HG02623 (cell line): ENCODE data around the gene EIF2B5.
"Not testable (repeated sequence)": the region's sequence is repeated elsewhere in the genome, so short reads cannot be mapped to it uniquely, and the experiment has no call there.

Experiments
- ATAC-seq: cut with Tn5 transposase; IDR thresholded peaks from one replicate; pipeline ENCODE4 v1.9.1; 2021; ENCODE audit warnings: moderate library complexity; ENCODE audit not compliant: unreplicated experiment

Gene EIF2B5

DNA sequence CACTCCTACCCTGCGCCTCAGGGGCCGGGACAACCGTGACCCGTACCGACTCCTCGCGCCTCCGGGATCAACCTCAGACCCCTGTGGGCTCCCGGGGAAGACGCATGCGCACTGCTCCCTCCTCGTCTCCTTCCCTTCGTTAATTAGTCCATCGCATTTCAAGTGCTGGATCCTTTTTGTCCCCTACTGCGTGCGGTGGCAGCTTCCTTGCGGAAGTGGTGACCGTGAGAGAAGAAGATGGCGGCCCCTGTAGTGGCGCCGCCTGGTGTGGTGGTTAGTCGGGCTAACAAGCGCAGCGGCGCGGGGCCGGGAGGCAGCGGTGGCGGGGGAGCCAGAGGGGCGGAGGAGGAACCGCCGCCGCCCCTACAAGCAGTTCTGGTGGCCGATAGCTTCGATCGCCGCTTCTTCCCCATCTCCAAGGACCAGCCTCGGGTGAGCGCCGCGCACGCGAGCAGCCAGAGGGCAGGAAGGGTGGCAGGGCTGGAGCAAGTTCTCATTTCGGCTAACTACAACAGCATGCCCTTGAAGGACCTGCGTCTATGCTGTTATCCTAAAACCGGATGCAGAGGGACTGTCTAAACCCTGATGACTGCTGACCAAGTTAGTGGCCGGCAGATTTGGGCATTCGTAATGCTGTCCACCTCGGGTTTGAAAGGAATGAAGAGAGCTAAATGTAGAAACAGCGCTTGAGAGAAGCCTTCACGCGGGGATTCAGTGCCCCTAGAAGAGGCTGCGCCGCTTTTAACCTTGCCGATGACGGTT, at the start of gene EIF2B5:
Gene EIF2B5 (plus strand): TSS at position 210 of the 762 bp plus-strand sequence. CDS start 28 bp downstream, at position 238.
- ATAC-seq = peak; percentile 90

DNA sequence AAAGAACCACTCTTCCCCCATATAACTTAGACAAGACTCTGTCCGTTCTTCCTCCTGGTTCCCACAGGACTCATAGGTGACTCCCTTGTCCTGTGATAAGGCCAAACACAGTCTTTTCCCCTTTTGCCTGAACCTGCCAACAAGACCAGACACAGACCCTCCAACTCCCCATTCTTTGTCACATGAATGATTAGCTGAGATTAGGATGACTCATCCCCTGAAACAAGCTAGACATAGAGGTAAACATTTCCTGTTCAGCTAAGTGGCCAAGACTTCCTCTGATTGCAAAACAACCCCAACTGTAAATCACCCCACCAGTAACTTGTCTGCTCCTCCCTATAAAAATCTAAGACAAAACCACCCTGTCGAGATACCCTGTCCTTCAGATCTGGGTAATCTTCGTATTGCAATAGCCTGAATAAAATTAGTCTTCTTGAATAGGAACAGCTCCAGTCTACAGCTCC, 49.7 kb upstream of the EIF2B5 start:
- no peak for ATAC-seq

DNA sequence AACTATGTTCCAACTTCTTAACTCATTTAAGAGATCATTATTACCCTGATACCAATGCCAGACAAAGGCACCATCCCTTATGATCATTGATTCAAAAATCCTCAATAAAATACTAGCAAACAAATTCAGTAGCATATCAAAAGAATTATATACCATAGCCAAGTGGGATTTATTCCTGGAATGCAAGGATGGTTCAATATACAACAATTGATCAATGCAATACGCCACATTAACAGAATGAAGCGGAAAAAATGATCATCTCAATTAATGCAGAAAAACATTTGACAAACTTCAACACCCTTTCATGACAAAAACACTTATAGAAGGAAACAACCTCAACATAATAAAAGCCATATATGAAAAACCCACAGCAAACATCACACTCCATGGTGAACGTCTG, 43.0 kb upstream of the EIF2B5 start:
- no peak for ATAC-seq

DNA sequence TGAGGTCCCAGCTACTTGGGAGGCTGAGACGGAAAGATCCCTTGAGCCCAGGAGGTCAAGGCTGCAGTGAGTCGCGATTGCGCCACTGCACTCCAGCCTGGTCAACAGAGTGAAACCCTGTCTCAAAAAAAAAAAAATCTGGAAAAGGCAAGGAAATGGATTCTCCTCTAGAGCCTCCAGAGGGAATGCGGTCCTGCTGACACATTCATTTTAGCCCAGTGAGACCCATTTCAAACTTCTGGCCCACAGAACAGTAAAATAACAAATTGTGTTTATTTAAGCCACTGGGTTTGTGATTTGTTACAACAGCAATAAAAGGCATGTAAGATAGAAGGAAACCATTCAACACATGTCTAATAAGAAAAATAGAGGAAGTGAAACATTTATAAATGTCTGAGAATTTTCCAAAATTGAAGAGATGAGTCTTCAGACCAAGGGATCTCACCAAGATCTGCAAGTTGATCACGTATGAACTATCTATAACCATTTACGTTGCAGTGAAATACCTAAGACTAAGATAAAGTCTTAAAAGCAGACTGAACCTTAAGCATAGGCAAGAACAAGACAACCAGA, 38.3 kb upstream of the EIF2B5 start, which contains the start of gene HTR3E:
Gene HTR3E (plus strand): TSS at position 254 of the 573 bp plus-strand sequence. CDS start 466 bp downstream, outside the sequence.
- no peak for ATAC-seq

DNA sequence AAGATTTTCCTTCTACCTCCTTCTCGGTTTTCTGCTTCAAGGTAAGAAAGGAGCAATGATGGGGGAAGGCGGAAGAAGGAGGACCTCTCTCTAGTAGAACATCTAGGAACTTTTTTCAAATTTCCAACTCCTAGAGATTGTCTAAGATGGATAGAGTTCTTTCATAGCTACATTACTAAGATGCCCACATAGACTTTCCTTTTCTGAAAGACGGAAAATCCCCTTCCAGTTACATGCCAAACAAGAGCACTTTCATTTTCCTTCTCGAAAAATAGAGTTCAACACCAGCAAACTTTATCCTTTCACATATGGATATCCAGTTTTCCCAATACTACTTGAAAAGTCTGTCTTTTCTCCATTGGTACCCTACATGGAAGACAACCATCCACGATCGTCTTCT, 37.6 kb upstream of the EIF2B5 start:
- ATAC-seq = no peak

DNA sequence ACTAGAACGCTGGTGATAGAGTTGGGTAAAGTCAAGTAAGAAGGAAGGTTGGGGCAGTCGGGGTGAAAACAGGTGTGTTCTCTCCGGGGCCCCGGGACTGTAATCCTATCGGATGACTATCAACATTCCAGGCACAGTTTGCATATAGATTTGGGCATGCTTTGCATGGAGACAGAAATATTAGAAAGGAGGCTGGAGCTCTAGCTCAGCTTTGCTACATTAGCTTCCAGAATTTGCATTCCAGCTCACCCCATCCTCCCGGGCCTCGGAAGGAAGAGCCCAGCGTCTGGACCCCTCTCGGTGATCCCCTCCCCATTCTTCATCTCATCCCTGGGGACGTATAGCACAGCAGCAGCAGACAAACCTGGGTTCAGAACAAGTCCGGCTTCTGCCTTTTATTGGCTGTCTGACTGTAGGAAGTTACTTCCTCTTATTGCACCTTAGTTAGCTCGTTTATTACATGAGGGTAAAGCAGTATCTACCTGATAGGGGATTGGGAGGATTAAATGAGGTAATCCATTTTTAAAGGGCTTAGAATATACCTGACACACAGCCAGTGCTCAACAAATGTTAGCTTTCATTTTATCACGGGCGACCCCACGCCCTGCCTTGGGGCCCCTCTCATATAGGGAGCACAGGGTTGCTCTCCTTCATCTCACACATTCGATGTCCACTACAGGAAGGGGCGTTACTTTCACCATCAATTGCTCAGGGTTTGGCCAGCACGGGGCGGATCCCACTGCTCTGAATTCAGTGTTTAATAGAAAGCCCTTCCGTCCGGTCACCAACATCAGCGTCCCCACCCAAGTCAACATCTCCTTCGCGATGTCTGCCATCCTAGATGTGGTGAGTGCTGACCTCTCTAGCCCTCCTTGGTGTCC, 35.1 kb upstream of the EIF2B5 start:
- ATAC-seq = no peak

DNA sequence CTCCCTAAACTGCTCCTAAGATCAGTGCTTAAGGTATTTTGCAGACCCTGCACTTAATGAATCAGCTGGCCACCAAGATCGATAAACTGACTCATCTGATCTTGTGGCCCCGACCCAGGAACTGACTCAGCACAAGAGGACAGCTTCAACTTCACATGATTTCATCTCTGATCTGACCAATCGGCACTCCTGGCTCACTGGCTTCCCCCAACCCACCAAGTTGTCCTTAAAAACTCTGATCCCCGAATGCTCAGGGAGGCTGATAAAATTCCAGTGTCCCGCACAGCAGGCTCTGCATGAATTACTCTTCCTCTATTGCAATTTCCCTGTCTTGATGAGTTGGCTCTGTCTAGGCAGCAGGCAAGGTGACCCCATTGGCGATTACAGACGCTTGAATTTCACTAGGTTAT, 24.8 kb upstream of the EIF2B5 start:
- ATAC-seq = no peak

DNA sequence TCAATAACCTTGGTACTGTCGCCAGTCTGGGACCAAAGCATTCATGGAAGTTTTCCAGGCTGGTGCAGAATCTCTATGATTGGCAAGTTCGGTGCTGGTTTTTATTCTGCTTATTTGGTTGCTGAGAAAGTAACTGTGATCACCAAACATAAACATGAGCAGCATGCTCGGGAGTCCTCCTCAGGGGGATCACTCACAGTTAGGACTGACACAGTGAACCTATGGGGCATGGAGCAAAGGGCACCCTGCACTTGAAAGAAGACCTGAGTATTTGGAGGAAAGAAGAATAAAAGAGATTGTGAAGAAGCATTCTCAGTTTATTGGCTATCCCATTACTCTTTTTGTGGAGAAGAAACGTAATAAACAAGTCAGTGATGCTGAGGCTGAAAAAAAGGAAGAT, 19.1 kb upstream of the EIF2B5 start:
- no peak for ATAC-seq

DNA sequence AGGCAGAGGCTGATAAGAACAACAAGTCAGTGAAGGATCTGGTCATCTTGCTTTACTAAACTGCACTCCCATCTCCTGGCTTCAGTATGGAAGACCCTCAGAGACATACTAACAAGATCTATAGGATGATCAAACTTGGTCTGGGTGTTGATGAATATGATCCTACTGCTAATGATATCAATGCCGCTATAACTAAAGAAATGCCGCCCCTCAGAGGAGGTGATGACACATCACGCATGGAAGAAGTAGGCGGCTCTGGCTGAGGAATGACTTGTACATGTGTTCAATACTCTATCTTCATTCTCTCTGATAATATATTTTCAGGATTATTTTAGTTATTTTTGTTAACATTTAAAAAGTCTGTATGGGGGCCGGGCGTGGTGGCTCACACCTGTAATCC, 17.5 kb upstream of the EIF2B5 start:
- no peak for ATAC-seq

DNA sequence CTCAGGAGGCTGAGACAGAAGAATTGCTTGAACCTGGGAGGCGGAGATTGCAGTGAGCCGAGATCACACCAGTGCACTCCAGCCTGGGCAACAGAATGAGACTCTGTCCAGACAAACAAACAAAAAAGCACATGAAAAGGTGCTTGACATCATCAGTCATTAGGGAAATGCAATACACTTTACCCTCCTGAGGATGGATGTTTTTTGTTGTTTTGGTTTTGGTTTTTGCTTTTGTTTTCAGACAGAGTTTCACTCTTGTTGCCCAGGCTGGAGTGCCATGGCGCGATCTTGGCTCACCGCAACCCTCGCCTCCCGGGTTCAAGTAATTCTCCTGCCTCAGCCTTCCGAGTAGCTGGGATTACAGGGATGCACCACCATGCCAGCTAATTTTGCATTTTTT, 14.1 kb upstream of the EIF2B5 start:
- ATAC-seq = not testable (repeated sequence)

DNA sequence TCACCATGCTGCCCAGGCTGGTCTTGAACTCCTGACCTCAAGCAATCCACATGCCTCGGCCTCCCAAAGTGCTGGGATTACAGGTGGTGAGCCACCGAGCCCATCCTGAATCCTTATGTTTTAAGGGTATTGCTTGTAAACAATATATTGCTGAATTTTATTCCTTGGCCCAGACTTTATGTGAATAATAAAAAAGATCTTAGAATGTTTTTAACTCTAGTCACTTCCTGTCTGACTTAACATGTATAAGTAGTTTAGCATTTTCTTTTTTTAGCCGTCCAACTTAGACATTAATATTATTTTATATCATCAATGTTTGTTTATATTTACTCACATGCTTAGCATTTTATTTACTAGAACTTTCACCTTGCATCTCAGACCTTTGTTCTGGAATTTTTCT, 9.2 kb upstream of the EIF2B5 start:
- no peak for ATAC-seq

DNA sequence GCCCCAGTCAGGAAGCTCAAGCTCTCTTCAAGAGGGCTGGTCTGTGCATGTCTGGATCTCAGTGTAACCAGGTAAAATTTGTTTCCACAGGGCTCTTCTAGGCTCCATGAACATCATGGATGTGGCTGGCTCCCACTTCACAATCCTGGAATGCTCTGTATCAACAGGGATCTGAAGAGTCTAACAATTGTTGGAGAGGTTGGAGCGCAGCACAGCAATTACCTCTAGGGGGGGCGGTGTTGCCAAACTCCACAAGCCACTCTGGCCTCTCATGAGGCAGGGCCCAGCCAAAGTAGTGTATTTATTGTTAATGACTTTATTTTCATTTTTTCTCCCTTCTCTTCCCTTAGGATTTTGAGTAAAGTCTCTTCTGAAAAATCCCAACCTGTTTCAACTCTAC, 6.1 kb upstream of the EIF2B5 start:
- ATAC-seq = no peak

DNA sequence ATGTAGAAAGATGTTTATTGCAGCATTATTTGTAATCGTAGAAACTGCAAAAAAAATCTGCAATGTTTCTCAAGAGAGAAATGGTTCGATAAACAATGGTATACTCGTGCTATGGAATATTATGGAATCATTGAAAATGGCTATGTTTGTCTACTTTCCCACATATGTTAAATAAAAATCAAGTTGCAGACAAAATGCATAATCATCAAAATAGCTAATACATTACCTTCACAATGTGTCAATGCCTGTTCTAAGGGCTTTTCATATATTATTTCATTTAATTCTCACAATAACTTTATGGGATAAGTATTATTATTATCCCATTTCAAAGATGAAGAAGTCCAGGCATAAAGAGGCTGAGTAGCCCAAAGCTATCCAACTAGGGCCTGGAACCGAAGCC, 2.2 kb upstream of the EIF2B5 start:
- no peak for ATAC-seq

DNA sequence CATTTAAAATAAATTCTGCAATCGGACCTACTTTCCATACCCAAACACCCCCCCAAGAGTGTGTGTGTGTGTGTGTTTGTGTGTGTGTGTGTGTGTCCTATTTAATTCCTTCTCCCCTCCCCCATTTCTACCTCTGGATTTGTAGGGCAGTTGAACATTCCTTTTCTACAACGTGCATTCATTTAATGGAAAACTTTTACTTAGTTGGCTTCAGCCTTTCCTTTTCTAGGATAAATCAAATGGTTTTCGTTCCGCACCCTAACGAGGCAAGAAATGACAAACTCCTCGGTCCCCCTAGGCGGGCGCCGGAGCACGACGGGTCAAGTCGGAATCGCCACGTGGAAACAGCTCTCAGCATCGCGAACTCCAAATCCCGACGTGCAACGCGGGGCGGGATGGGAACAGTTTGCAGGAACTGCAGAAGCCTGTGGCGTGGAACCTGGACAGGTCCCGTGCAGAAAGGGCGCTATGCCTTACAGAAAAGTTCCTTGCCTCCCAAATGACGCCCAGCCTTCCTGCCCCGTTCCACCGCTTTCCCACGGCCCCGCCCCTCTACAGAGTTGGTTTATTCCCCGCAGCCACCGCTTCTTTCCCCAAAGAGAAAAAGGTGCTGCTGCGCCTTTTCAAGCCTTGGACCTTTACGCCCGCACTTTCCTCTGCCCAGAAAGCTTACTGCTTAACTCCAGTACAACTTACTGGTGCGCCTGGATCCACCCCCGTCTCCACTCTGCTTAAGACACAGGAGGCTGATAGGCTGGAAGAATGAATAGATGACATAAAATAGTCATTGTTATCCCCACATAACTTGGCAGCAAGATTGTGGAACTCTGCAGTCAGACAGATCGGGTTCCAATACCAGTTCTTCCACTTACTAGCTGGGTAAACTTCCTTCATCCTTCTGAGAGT, 1.1 kb upstream of the EIF2B5 start:
- no peak for ATAC-seq

DNA sequence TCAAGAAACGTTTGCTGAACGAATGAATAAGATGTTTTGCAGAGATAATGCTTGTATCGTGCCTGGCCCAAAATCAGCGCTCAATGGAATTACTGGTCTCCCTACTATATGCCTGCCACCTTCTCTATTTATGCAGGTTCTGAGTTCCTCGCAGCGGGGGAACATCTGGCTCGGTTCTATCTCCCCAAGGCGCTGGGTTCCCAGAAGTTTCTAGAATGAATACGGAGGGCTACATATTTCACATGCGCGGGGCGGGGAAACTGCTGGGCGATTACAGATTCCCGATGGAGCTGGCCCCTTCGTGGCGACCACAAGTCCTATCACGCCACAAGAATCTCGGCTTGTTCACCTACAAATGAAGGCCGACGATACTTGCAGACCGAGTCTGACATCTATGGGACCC, 411 bp upstream of the EIF2B5 start:
- peak; percentile 4 for ATAC-seq

DNA sequence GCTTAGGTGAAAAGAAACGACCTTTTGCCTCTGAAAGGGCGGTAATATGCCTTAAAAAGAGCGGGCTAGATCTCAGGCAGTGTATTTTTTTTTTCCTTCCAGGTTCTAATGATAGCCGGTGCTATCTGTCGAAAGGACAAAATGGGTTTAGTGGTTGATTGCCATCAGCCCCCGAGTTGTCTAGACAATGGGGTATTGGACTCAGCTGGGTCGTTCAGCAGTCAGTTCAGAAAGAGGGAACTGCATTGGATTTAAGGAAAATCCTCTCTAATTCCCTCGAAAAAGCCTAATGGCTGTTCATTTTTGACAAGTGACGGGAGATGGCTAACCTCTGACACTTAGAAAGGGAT, 728 bp downstream of the EIF2B5 start:
- no peak for ATAC-seq

DNA sequence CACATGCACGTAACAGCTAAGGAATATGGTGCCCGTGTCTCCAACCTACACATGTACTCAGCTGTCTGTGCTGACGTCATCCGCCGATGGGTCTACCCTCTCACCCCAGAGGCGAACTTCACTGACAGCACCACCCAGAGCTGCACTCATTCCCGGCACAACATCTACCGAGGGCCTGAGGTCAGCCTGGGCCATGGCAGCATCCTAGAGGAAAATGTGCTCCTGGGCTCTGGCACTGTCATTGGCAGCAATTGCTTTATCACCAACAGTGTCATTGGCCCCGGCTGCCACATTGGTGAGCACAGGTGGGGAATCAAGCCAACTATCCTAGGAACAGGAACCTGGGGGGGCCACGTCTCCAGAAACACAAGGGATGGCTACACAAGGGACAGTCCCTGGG, 5.3 kb downstream of the EIF2B5 start:
- no peak for ATAC-seq

DNA sequence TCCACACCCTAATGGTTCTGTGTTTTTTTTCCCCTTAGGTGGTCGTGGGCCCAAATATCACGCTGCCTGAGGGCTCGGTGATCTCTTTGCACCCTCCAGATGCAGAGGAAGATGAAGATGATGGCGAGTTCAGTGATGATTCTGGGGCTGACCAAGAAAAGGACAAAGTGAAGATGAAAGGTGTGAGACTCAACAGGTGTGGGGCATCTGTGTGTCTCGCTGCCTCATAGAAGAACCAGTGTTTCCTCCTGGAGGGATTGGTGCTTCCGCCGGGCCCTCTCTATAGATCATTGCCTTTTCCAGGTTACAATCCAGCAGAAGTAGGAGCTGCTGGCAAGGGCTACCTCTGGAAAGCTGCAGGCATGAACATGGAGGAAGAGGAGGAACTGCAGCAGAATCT, 7.0 kb downstream of the EIF2B5 start:
- no peak for ATAC-seq

DNA sequence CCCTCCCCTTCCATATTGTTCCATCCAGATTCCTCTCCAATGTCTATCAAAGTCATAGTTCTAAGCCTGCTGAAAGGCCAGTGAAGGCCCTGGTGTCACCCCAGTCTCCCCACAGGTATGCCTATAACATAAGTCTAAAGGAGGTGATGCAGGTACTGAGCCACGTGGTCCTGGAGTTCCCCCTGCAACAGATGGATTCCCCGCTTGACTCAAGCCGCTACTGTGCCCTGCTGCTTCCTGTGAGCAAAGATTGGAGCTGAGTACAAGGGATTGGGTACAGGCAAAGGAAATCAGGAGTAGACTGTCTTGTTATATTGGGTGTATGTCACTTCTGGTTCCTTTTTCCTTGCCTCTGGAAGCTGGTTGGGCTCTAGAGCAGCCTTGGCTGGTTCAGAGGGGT, 8.2 kb downstream of the EIF2B5 start:
- no peak for ATAC-seq

DNA sequence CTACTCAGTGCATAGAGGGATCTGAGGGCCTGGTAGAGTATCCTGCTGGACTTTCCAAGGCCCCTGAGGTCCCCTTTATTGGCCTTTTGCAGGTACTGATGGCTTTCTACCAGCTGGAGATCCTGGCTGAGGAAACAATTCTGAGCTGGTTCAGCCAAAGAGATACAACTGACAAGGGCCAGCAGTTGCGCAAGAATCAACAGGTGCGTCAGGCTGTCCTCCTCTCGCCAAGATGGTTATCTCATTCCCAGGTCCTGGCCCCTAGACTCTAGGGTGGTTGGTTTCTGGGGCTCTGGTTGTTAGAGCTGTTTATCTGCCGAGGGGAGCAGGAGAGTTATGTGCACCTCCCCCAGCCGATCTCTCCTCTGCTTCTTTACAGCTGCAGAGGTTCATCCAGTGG, 9.3 kb downstream of the EIF2B5 start:
- no peak for ATAC-seq

DNA sequence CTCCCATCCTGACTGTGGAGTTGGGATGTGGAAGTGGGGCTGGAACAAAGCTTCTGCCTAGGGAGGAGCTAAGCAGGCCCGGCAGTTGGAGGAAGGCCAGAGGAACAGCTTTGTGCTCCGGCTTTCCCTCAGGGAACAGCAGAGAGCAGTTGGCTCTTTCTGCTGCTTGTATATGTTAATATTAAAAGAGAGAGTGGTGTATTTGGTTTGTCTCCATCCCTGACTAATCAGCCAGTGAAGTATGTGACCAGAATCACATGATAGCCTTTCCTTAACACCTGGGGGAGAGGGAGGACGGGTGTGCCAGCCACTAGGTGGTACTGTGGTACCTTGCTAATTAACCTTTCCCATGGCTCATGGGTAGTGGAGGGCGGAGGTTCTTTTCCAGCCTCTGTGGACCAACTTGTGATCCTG, 10.0 kb downstream of the EIF2B5 start:
- no peak for ATAC-seq
